Mucosa of descending colon (tissue), 3 donors: Measurements from ENCODE around the gene EPB41L1. TPM values are rescaled to one million over a fixed set of nuclear protein-coding genes. Genes with fewer than 3 reads are reported as not detected.

ENCODE experiments used
- ATAC-seq: fragments of 200-7000 bp; cut with Tn5 transposase; one replicate; pipeline ENCODE4 v1.9.1; 2020; ENCODE audit warnings: mild to moderate bottlenecking, moderate library complexity
- DNase-seq, 3 donors: peaks; one replicate each; pipeline ENCODE4 v3.0.0-alpha.2; 2020
- H3K36me3 ChIP-seq: fragments of 200-600 bp; one replicate; pipeline ENCODE4 v1.8.0; 2021; ENCODE audit warnings: low read depth, mild to moderate bottlenecking
- H3K4me1 ChIP-seq: fragments of 200-600 bp; one replicate; pipeline ENCODE4 v1.8.0; 2021; ENCODE audit warnings: low read depth, mild to moderate bottlenecking
- H3K4me3 ChIP-seq: fragments of 200-600 bp; one replicate; pipeline ENCODE4 v1.8.0; 2021; ENCODE audit warnings: mild to moderate bottlenecking
- H3K9me3 ChIP-seq: fragments of 200-600 bp; one replicate; pipeline ENCODE4 v1.8.0; 2021; ENCODE audit warnings: mild to moderate bottlenecking
- CTCF ChIP-seq: fragments of 200-600 bp; IDR thresholded peaks from one replicate; pipeline ENCODE4 v1.8.0; 2022; ENCODE audit warnings: antibody characterized with exemption, mild to moderate bottlenecking
- intact Hi-C, 2 donors: fragments of 100-400 bp; cut with DNase I in 1 of 2; cut with micrococcal nuclease in 1 of 2; formaldehyde crosslinking; loops; one replicate each; pipeline versions ENCODE4 v1.11.0 to v1.11.1; 2022; cut with DNase I, micrococcal nuclease
- total RNA-seq, 3 donors: library from RNA; stranded (reverse); fragmentation: NEBNext Ultra II Directional in 2 of 3; extraction: Animal tissue kit (Norgen Biotek cat#: 25700) in 2 of 3; gene quantifications; one replicate each; pipeline versions ENCODE4 v1.2.1 to v1.2.4, GENCODE V29; 2021 to 2023
- donor health status: DM: no; HTN: no; CAD: no; lungs with moderate emphysema.
- donor health status: DM: no; HTN: no; CAD: no.
- donor health status: DM: no; HTN: yes; CAD: no.

Gene EPB41L1
- total RNA-seq, 3 donors from 2014 or later: 41.0 to 95.3 (median 71.7) TPM

DNA sequence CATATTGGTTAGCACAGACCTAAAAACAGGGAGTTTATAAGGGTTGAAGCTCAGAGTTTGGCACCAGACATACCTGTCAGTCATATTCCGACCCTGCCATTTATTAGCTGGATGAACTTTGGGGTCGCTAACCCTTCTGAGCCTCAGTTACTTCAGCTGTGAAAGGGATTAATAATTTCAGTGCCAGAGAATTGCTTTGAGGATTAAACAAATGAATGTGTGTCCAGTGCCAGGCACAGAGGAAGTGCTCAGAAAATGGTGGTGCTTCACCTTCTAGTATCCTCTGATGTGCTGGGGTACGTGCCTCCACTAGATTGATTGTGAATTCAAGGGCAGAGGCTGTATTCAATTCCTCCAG, 4.1 kb upstream of the EPB41L1 start:
- intact Hi-C loops: no loop called here
- H3K36me3 ChIP-seq: no peaks in the 10 kb centered on the region
- TF ChIP-seq CTCF: no peak
- peaks cover 7% of the 10 kb centered on the region for H3K4me1 ChIP-seq
- H3K4me3 ChIP-seq: no peak overlapping the region
- H3K9me3 ChIP-seq: no peaks in the 10 kb centered on the region
- ATAC-seq (no peak), DNase-seq (no peak)

- Histone ChIP-seq H3K36me3 (no peaks in the 10 kb centered on the region), H3K4me1 (peaks cover 7% of the 10 kb centered on the region), H3K4me3 (no peak overlapping the region), H3K9me3 (no peaks in the 10 kb centered on the region)
- ATAC-seq: no peak
- no peak for TF ChIP-seq CTCF
- DNase-seq: no peak
- intact Hi-C loops: no loop called here
These were observed 3.5 kb upstream of the EPB41L1 start for GRCh38 chr20:36150847-36151539.

DNA sequence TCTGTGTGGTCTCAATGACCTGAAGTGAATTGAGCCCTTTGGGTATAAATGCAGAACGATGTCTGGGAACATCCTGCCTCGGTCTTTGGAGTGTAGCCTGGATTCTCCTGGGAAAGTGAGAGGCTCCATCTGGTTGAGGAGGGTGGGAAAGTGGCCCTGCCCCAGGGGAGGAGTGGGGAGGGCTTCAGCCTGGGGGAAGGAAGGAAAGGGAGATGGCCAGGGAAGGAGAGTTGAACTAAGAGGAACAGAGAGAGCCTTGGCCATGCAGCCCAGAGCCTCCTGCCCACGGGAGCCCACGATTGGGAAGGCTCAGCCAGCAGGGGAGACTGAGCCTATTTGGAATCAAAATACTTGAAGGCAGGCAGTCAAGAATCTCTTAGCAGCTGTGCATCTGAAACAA, 2.3 kb upstream of the EPB41L1 start:
- DNase-seq (no peak), ATAC-seq (no peak)
- TF ChIP-seq CTCF: no peak
- no peaks in the 10 kb centered on the region for H3K9me3 ChIP-seq
- no peak overlapping the region for H3K4me3 ChIP-seq
- no peaks in the 10 kb centered on the region for H3K36me3 ChIP-seq
- intact Hi-C loops: no loop called here
- peaks cover 2% of the 10 kb centered on the region for H3K4me1 ChIP-seq

DNA sequence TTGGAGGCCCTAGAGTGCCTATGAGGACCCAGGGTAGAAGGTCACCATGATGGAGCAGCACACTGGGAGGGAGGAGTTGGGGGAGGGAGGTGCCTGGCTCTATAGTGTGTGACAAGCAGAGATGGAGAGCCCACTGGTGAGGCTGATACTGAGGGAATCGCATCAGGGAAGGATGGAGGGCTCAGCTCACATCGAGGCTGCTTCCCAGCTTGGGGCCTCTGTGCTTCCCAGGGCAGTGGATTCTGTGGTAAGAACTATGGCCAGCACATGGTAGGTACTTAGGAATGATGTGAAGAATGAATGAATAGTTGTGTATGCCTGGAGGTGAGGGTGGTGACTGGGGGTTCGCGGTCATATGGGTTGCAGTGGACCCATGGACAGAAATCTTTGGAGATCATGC, 1.3 kb upstream of the EPB41L1 start:
- DNase-seq (no peak), ATAC-seq (no peak)
- Histone ChIP-seq H3K4me3 (no peak overlapping the region), H3K4me1 (peaks cover 2% of the 10 kb centered on the region), H3K9me3 (no peaks in the 10 kb centered on the region), H3K36me3 (no peaks in the 10 kb centered on the region)
- no peak for TF ChIP-seq CTCF
- intact Hi-C loops: no loop called here

DNA sequence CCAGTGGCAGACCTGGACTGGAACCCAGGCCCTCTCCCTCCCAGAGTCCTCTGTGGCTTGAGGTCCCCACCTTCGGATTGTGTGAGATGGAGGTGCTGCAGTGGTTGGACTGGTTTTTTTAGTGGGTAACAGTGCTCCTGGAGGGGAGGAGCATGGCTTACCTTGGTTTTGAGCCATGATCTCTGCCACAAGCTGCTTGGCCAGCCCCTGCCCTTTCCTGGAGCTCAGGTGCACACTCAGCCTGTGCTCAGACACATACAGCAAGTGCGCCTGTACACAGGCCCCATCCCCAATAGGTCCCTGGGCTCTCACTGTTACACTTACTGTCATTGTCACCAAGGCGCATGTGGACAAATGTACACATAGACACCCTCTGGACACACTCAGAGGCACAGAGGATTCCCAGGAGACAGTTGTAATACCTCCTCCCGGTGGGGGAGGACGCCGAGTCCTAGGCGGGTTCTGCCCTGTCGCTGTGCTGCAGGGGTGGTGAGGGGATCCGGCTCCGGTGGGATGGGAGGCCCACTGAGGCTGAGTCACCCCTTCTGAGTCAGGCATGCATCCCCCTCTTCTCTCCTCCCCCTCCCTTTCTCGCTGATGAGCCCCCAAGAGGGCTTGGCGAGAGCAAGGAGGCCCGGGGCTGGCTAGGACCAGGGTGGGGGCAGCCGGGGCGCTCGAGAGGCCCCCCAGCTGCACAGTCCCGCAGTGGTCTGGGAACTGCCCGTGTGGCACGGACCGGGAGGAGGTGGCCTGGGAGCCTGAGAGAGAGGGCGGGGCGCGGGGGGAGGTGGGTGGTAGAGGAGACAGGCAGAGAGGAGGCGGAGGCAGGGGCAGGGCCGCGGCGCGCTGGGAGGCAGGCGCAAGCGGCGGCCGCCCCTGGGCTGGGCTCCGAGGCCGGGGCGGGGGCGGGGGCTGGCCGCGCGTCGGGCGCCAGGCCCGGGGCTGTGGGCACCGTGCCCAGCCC, 522 bp upstream of the EPB41L1 start:
- DNase-seq (peak; percentile 82 to 87 (median 85)), ATAC-seq (peak; percentile 89)
- no peak overlapping the region for H3K4me3 ChIP-seq
- TF ChIP-seq CTCF: no peak
- no peaks in the 10 kb centered on the region for H3K9me3 ChIP-seq
- H3K4me1 ChIP-seq: peaks cover 2% of the 10 kb centered on the region
- no peaks in the 10 kb centered on the region for H3K36me3 ChIP-seq
- intact Hi-C loops: no loop called here
